HEK293 (cell line): ENCODE data around the gene ARHGAP25.

Experiments used
- CTCF ChIA-PET: fragments of 350-600 bp; formaldehyde crosslinking; extraction: SDS; loops from one replicate; lab custom pipeline; 2021; ENCODE audit warnings: antibody characterized with exemption; lab: Yijun Ruan, JAX
- POLR2A ChIA-PET: fragments of 300-600 bp; formaldehyde crosslinking; extraction: SDS; loops from one replicate; lab custom pipeline; 2020; ENCODE audit warnings: antibody characterized with exemption, inconsistent platforms; lab: Yijun Ruan, JAX
- H3K27ac ChIP-seq: fragments of 200-500 bp; sonication (Bioruptor generic); 2 replicates; pipeline ENCODE4 v1.5.1; 2014; ENCODE audit warnings: low read depth, low read length, control low read depth, inconsistent platforms; ENCODE audit errors: extremely low read depth
- H3K36me3 ChIP-seq, 2 experiments: fragments of 200-500 bp in 1 of 2; sonication (Bioruptor generic) in 1 of 2; 1 replicate in 1 of 2; 2 replicates in 1 of 2; pipeline ENCODE4 v1.5.1; 2014 to 2017; ENCODE audit warnings: inconsistent platforms in 2 of 2, low read length in 2 of 2; ENCODE audit not compliant: control insufficient read depth in 2 of 2, insufficient read depth in 1 of 2
- H3K4me1 ChIP-seq: fragments of 200-500 bp; sonication (Bioruptor generic); 2 replicates; pipeline ENCODE4 v1.5.1; 2014; ENCODE audit warnings: mild to moderate bottlenecking, low read length, inconsistent platforms; ENCODE audit not compliant: control insufficient read depth, insufficient read depth
- H3K4me3 ChIP-seq: 2 replicates; pipeline ENCODE4 v1.5.1; 2011; ENCODE audit warnings: low read depth, mild to moderate bottlenecking, control low read depth, low read length, moderate library complexity
- H3K9me3 ChIP-seq: fragments of 200-500 bp; sonication (Bioruptor generic); 2 replicates; pipeline ENCODE4 v1.5.1; 2014; ENCODE audit warnings: low read depth, low read length, inconsistent platforms; ENCODE audit not compliant: control insufficient read depth, insufficient read depth
- HOXD13 ChIP-seq: sonication (generic); formaldehyde crosslinking; IDR thresholded peaks from 2 replicates; pipeline ENCODE4 v1.8.0; 2022; ENCODE audit warnings: missing genetic modification reagents, borderline replicate concordance
- YY1 ChIP-seq: fragments of 450-650 bp; formaldehyde crosslinking; IDR thresholded peaks from 2 replicates; pipeline ENCODE4 v1.5.1; 2018; ENCODE audit warnings: missing biosample characterization, missing genetic modification characterization
- ZBTB1 ChIP-seq: fragments of 450-650 bp; formaldehyde crosslinking; IDR thresholded peaks from 2 replicates; pipeline ENCODE4 v1.5.1; 2016; ENCODE audit warnings: missing biosample characterization, missing genetic modification characterization
- ZFP69B ChIP-seq: fragments of 450-650 bp; formaldehyde crosslinking; IDR thresholded peaks from 2 replicates; pipeline ENCODE4 v1.5.1; 2016; ENCODE audit warnings: missing biosample characterization, missing genetic modification characterization
- ZNF132 ChIP-seq: fragments of 450-650 bp; formaldehyde crosslinking; IDR thresholded peaks from 2 replicates; pipeline ENCODE4 v1.5.1; 2017; ENCODE audit warnings: missing biosample characterization, missing genetic modification characterization, borderline replicate concordance
- ZNF155 ChIP-seq: fragments of 450-650 bp; formaldehyde crosslinking; IDR thresholded peaks from 2 replicates; pipeline ENCODE4 v1.5.1; 2016; ENCODE audit warnings: missing biosample characterization, missing genetic modification characterization
- ZNF302 ChIP-seq: fragments of 450-650 bp; formaldehyde crosslinking; IDR thresholded peaks from 2 replicates; pipeline ENCODE4 v1.5.1; 2016; ENCODE audit warnings: missing biosample characterization, missing genetic modification characterization, low read depth
- ZNF311 ChIP-seq: fragments of 450-650 bp; formaldehyde crosslinking; IDR thresholded peaks from 2 replicates; pipeline ENCODE4 v1.5.1; 2017; ENCODE audit warnings: missing biosample characterization, missing genetic modification characterization, borderline replicate concordance
- ZNF394 ChIP-seq: fragments of 450-650 bp; formaldehyde crosslinking; IDR thresholded peaks from 2 replicates; pipeline ENCODE4 v1.5.1; 2016; ENCODE audit warnings: missing biosample characterization, missing genetic modification characterization, mild to moderate bottlenecking, moderate library complexity, borderline replicate concordance
- ZNF473 ChIP-seq: fragments of 450-650 bp; formaldehyde crosslinking; IDR thresholded peaks from 2 replicates; pipeline ENCODE4 v1.5.1; 2017; ENCODE audit warnings: missing biosample characterization, missing genetic modification characterization
- ZNF510 ChIP-seq: fragments of 450-650 bp; formaldehyde crosslinking; IDR thresholded peaks from 2 replicates; pipeline ENCODE4 v1.5.1; 2018; ENCODE audit warnings: mild to moderate bottlenecking, missing genetic modification characterization, missing biosample characterization; ENCODE audit not compliant: insufficient replicate concordance
- ZNF776 ChIP-seq: fragments of 450-650 bp; formaldehyde crosslinking; IDR thresholded peaks from 2 replicates; pipeline ENCODE4 v1.5.0; 2017; ENCODE audit warnings: missing biosample characterization, missing genetic modification characterization, borderline replicate concordance
- ZNF785 ChIP-seq: fragments of 450-650 bp; formaldehyde crosslinking; IDR thresholded peaks from 2 replicates; pipeline ENCODE4 v1.5.1; 2016; ENCODE audit warnings: missing biosample characterization, missing genetic modification characterization
- ZNF791 ChIP-seq: fragments of 450-650 bp; formaldehyde crosslinking; IDR thresholded peaks from 2 replicates; pipeline ENCODE4 v1.5.1; 2016; ENCODE audit warnings: missing biosample characterization, missing genetic modification characterization
- ZNF837 ChIP-seq: fragments of 450-650 bp; formaldehyde crosslinking; IDR thresholded peaks from 2 replicates; pipeline ENCODE4 v1.5.1; 2016; ENCODE audit warnings: missing biosample characterization, missing genetic modification characterization
- ZNF843 ChIP-seq: fragments of 450-650 bp; formaldehyde crosslinking; IDR thresholded peaks from 2 replicates; pipeline ENCODE4 v1.5.1; 2016; ENCODE audit warnings: missing biosample characterization, missing genetic modification characterization
- TF ChIP-seq, protein P1 (sequence below): fragments of 450-650 bp; formaldehyde crosslinking; IDR thresholded peaks from 2 replicates; pipeline ENCODE4 v1.5.1; 2016; ENCODE audit warnings: missing biosample characterization, missing genetic modification characterization
- TF ChIP-seq, protein P2 (sequence below): fragments of 450-650 bp; formaldehyde crosslinking; IDR thresholded peaks from 2 replicates; pipeline ENCODE4 v1.5.1; 2016; ENCODE audit warnings: missing biosample characterization, missing genetic modification characterization
- TF ChIP-seq, protein P3 (sequence below): fragments of 450-650 bp; formaldehyde crosslinking; optimal IDR thresholded peaks from 2 replicates; pipeline ENCODE3; 2016; ENCODE audit warnings: missing biosample characterization, mild to moderate bottlenecking, missing genetic modification characterization
- TF ChIP-seq, protein P4 (sequence below): fragments of 450-650 bp; formaldehyde crosslinking; IDR thresholded peaks from 2 replicates; pipeline ENCODE4 v1.5.1; 2016; ENCODE audit warnings: missing biosample characterization, missing genetic modification characterization, low read depth

ARHGAP25 gene

DNA sequence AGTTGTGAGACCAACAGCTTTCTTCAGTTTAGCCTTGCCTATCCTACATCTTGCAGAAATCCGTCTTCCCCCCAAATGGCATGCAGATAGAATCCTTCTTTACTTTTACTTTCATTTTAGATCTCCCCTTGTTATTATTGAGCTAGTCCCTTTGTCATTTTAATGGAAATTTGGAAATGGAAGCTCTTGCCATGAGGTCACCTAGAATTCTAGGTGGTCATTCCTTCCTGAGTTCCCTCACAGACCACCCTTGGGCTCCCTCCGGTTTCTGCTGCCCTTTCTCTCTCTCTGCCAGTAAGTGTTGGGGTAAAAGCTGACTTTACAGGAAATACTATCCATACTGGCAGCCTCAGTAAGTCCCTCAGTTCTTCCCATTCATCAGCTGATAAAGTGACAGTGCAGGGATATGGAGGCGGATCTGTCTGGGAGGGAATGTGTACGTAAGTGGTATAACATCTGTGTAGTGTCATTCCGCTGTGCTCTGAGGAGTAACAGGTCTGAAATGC is 30.2 kb downstream of the ARHGAP25 start:
- Histone ChIP-seq H3K9me3 (no peaks in the 10 kb centered on the region), H3K4me3 (no peak overlapping the region), H3K27ac (no peak overlapping the region), H3K36me3 (no peaks in the 10 kb centered on the region), H3K4me1 (no peaks in the 10 kb centered on the region)
- ChIA-PET POLR2A (no interaction called here), CTCF (interaction anchor here (0.8 to 3.6 kb wide), 5 partner anchors 9 to 161 kb away, joined by 3 to 31 read pairs (median 4); no protein-coding TSS in a partner anchor)
- TF ChIP-seq ZNF155 (tag by site-specific recombination) (no peak), ZNF785 (tag by site-specific recombination) (no peak), ZFP69B (no peak), ZNF837 (tag by site-specific recombination) (no peak), ZNF311 (tag by site-specific recombination) (no peak), ZNF302 (tag by site-specific recombination) (no peak), ZNF791 (tag by site-specific recombination) (no peak)

DNA sequence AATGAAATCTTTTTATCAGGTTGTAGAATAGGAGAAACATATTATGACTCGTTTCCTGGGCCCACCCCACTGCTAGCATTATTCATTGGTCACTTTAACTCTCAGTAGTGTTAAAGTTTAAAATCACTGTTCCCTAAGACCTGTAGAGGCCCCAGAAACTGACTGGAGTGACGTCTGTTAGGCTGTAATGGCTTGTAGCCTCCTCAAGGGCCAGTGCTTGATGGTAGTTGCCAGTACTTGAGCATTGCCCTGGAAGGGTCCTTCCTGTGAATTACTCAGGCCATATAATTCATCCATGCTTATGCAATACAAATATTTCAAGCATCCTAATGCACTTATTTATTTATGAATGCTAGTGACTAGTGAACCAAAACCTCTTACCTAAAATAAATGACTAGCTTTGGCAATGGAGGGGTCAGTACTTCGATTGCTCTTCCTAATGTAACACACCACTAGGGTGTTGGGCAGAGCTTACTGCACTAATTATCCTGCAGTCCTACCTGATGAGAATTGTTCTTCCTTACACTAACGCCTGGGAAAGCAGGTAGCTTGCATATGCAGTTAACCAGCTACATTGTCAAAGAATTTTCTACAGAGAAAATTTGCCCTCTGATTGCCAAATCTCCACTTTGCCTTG is 31.2 kb downstream of the ARHGAP25 start:
- no peaks in the 10 kb centered on the region for H3K9me3 ChIP-seq
- H3K27ac ChIP-seq = no peak overlapping the region
- H3K36me3 ChIP-seq = no peaks in the 10 kb centered on the region
- H3K4me3 ChIP-seq = no peak overlapping the region
- H3K4me1 ChIP-seq = no peaks in the 10 kb centered on the region
- TF ChIP-seq, protein P1, sequence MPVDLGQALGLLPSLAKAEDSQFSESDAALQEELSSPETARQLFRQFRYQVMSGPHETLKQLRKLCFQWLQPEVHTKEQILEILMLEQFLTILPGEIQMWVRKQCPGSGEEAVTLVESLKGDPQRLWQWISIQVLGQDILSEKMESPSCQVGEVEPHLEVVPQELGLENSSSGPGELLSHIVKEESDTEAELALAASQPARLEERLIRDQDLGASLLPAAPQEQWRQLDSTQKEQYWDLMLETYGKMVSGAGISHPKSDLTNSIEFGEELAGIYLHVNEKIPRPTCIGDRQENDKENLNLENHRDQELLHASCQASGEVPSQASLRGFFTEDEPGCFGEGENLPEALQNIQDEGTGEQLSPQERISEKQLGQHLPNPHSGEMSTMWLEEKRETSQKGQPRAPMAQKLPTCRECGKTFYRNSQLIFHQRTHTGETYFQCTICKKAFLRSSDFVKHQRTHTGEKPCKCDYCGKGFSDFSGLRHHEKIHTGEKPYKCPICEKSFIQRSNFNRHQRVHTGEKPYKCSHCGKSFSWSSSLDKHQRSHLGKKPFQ (tag by site-specific recombination) = no peak
- TF ChIP-seq ZNF311 (tag by site-specific recombination) (no peak), ZNF510 (tag by site-specific recombination) (no peak), HOXD13 (CRISPR knock-in tag) (no peak), ZBTB1 (no peak), ZNF132 (tag by site-specific recombination) (no peak), ZNF776 (no peak), ZNF473 (no peak), ZNF394 (tag by site-specific recombination) (no peak), YY1 (tag by site-specific recombination) (no peak), ZNF302 (tag by site-specific recombination) (no peak), ZNF843 (tag by site-specific recombination) (no peak)
- TF ChIP-seq, protein P2, sequence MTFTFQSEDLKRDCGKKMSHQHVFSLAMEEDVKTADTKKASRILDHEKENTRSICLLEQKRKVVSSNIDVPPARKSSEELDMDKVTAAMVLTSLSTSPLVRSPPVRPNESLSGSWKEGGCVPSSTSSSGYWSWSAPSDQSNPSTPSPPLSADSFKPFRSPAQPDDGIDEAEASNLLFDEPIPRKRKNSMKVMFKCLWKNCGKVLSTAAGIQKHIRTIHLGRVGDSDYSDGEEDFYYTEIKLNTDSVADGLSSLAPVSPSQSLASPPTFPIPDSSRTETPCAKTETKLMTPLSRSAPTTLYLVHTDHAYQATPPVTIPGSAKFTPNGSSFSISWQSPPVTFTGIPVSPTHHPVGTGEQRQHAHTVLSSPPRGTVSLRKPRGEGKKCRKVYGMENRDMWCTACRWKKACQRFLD (tag by site-specific recombination) = no peak
- TF ChIP-seq, protein P3, sequence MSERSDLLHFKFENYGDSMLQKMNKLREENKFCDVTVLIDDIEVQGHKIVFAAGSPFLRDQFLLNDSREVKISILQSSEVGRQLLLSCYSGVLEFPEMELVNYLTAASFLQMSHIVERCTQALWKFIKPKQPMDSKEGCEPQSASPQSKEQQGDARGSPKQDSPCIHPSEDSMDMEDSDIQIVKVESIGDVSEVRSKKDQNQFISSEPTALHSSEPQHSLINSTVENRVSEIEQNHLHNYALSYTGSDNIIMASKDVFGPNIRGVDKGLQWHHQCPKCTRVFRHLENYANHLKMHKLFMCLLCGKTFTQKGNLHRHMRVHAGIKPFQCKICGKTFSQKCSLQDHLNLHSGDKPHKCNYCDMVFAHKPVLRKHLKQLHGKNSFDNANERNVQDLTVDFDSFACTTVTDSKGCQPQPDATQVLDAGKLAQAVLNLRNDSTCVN = no peak
- TF ChIP-seq, protein P4, sequence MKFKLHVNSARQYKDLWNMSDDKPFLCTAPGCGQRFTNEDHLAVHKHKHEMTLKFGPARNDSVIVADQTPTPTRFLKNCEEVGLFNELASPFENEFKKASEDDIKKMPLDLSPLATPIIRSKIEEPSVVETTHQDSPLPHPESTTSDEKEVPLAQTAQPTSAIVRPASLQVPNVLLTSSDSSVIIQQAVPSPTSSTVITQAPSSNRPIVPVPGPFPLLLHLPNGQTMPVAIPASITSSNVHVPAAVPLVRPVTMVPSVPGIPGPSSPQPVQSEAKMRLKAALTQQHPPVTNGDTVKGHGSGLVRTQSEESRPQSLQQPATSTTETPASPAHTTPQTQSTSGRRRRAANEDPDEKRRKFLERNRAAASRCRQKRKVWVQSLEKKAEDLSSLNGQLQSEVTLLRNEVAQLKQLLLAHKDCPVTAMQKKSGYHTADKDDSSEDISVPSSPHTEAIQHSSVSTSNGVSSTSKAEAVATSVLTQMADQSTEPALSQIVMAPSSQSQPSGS (tag by site-specific recombination) = no peak
- ChIA-PET POLR2A (no interaction called here), CTCF (no interaction called here)
